ENCODE data around the gene PRRX2.

The PRRX2 gene

DNA sequence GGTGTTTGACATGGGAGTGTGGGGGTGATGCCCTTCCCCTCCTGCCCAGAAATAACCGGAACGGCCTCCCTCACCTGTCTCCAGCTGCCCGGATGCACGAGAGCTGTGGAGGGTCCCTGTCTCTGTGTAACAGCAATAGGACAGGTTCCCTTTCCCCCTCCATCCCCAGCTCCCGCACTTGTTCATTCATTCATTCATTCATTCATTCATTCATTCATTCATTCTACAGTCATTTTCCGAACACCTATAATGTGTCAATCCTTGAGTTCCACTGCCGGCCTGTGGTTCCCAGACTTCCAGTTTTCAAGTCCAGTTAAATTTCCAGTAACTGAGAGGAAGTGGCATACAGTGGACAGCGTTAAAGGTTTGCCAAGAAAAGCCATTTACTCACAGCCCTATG, 7.3 kb downstream of the PRRX2 start:
- in situ Hi-C loops (cut with MboI; ENCODE audit: low pct_unique_long_range_greater_than_20kb, low sequenced_read_pairs): no loop called here

DNA sequence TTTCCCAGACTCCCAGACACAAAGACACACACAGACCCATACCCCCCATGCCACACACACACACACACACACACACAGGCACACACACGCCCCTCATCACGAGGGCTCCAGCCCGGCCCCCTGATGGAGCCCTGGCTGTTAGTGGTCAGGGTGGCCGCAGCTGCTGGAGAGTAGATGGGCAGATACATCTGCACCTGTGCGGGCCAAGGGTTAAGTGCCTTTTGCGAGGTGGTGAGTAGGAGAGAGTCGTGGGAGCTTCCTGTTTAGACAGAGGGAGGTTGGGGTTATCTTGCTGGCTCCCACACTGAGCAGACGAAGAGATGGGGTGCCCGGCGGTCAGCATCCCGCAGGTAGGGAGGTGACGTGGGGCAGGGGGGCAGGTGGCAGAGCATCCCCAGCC, 8.2 kb downstream of the PRRX2 start:
- in situ Hi-C loops (cut with MboI; ENCODE audit: low pct_unique_long_range_greater_than_20kb, low sequenced_read_pairs): no loop called here
- no peak for DNase-seq

More for the DNA sequence above, 7.3 kb downstream of the PRRX2 start:
- no peak for DNase-seq

- DNase-seq: no peak
- in situ Hi-C loops (cut with MboI; ENCODE audit: low pct_unique_long_range_greater_than_20kb, low sequenced_read_pairs): no loop called here
Measured at GRCh38 chr9:129674229-129674628, 8.8 kb downstream of the PRRX2 start.

GRCh38 chr9:129675620-129676019, 10.2 kb downstream of the PRRX2 start:
- in situ Hi-C loops (cut with MboI; ENCODE audit: low pct_unique_long_range_greater_than_20kb, low sequenced_read_pairs): no loop called here
- DNase-seq: no peak

- in situ Hi-C loops (cut with MboI; ENCODE audit: low pct_unique_long_range_greater_than_20kb, low sequenced_read_pairs): no loop called here
Measured at GRCh38 chr9:129676287-129676686, 10.8 kb downstream of the PRRX2 start.

DNA sequence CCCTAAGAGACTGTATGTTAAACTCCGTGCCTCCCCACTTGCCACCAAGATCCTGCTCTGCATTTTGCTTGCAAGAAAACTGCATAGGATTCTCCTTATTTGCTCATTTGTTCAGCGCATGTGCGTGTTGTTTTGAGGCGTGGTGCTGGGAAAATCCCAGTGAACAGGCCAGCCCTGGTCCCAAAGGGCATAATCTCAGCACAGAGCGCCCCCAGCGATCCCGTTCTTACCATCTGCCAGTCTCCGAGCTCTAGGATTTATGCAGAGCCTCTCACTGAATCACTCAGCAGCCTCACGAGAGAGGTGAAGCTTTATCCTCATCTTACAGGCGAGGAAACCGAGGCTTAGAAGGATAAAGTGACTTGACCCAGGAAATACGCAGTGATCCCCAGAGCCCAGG, 11.5 kb downstream of the PRRX2 start:
- in situ Hi-C loops (cut with MboI; ENCODE audit: low pct_unique_long_range_greater_than_20kb, low sequenced_read_pairs): no loop called here
- no peak for DNase-seq

More at GRCh38 chr9:129676287-129676686, 10.8 kb downstream of the PRRX2 start:
- DNase-seq: no peak

DNA sequence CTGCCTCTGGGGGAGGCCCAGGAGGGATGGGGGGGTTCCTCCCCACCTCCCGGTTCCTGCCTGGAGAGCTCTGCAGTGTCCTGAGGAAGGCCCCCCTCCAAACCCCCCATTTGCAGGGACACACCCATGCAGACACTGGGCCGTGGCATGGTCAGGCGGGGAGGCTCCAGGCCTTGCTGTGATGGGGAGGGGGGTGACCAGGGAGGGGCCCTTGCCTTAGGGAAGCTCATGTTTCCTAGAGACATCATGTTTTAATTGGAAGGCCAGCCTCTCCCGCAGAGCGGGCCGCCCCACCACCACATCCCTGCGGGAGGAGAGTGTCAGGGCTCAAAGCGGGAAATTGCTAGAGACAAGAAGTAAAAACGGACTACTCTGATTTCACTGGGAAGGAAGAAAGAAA, 12.0 kb downstream of the PRRX2 start:
- DNase-seq: no peak
- in situ Hi-C loops (cut with MboI; ENCODE audit: low pct_unique_long_range_greater_than_20kb, low sequenced_read_pairs): no loop called here

- no peak for DNase-seq
- in situ Hi-C loops (cut with MboI; ENCODE audit: low pct_unique_long_range_greater_than_20kb, low sequenced_read_pairs): no loop called here
Measured at GRCh38 chr9:129678844-129679243, 13.4 kb downstream of the PRRX2 start.

GRCh38 chr9:129679537-129679936, 14.1 kb downstream of the PRRX2 start:
- in situ Hi-C loops (cut with MboI; ENCODE audit: low pct_unique_long_range_greater_than_20kb, low sequenced_read_pairs): no loop called here
- no peak for DNase-seq

- no peak for DNase-seq
- in situ Hi-C loops (cut with MboI; ENCODE audit: low pct_unique_long_range_greater_than_20kb, low sequenced_read_pairs): no loop called here
Measured at GRCh38 chr9:129681924-129682323, 16.5 kb downstream of the PRRX2 start.

DNA sequence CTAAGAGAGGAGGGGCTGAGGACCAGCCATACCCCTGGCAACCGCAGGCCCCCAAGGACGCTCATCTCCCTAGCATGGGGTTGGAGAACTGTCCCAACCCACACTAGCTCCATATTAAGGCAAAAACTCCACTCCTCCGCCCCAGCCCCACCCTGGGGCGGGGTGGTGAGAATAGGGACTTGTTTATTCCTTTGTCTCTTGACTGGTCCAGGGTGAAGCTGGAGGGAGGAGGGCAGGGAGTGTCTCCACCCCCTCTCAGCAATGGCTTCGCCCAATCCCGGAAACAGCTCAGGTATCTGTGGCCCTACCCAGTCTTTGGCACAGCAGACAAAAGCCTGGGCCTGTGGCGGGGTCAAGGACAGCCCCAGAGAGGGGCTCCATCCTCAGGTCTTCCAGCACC, 16.9 kb downstream of the PRRX2 start:
- in situ Hi-C loops (cut with MboI; ENCODE audit: low pct_unique_long_range_greater_than_20kb, low sequenced_read_pairs): no loop called here
- DNase-seq: no peak

DNA sequence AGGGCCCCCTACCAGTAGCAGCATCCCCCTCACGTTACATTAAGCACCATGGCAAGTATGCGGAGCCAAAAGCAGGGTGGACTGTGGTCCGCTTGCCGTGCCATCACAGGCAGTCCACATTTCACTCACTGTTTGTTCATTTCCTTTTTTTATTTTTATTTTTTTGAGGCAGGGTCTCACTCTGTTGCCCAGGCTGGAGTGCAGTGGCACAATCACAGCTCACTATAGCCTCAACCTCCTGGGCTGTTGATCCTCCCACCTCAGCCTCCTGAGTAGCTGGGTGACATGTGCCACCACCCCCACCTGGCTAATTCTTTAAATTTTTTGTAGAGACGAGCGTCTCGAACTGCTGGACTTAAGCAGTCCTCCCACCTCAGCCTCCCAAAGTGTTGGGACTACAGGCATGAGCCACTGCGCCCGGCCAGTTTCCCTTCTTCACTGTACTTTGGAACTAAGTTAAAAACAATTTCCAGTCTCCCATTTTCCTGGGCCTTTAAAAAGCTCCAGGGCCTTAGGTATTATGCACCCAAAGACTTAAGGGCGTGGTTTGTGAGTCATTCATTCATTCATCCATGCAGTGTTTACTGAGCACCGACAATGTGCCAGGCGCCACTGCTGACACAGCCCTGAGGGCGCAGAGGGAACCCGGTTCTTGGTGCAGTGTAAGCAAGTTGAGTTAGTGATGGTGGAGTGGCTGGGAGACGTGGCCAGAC, 19.9 kb downstream of the PRRX2 start:
- in situ Hi-C loops (cut with MboI; ENCODE audit: low pct_unique_long_range_greater_than_20kb, low sequenced_read_pairs): no loop called here
- no peak for DNase-seq

- in situ Hi-C loops (cut with MboI; ENCODE audit: low pct_unique_long_range_greater_than_20kb, low sequenced_read_pairs): no loop called here
- DNase-seq: no peak
Measured at GRCh38 chr9:129685933-129686259, 20.4 kb downstream of the PRRX2 start.

GRCh38 chr9:129686736-129687135, 21.3 kb downstream of the PRRX2 start:
- in situ Hi-C loops (cut with MboI; ENCODE audit: low pct_unique_long_range_greater_than_20kb, low sequenced_read_pairs): no loop called here
- no peak for DNase-seq

GRCh38 chr9:129687391-129687790, 21.9 kb downstream of the PRRX2 start:
- DNase-seq: no peak
- in situ Hi-C loops (cut with MboI; ENCODE audit: low pct_unique_long_range_greater_than_20kb, low sequenced_read_pairs): no loop called here

GRCh38 chr9:129688285-129689043, 23.0 kb downstream of the PRRX2 start:
- in situ Hi-C loops (cut with MboI; ENCODE audit: low pct_unique_long_range_greater_than_20kb, low sequenced_read_pairs): no loop called here
- no peak for DNase-seq

DNA sequence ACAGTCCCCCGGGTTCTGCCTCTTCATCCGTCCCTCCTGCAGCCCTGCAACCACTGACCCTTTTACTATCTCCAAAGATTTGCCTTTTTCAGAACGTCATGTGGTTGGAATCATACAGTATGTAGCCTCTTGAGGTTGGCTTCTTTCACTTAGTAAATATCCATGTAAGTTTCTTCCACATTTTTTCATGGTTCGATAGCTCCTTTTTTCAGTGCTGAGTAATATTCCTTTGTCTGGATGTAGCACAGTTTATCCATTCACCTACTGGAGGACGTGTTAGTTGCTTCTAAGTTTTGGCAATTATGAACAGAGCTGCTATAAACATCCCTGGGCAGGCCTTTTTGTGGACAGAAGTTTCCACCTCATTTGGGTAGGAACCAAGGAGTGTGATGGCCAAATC, 27.1 kb downstream of the PRRX2 start:
- in situ Hi-C loops (cut with MboI; ENCODE audit: low pct_unique_long_range_greater_than_20kb, low sequenced_read_pairs): no loop called here
- DNase-seq: no peak

GRCh38 chr9:129693741-129694140, 28.3 kb downstream of the PRRX2 start:
- in situ Hi-C loops (cut with MboI; ENCODE audit: low pct_unique_long_range_greater_than_20kb, low sequenced_read_pairs): no loop called here
- no peak for DNase-seq

GRCh38 chr9:129694243-129694646, 28.8 kb downstream of the PRRX2 start:
- DNase-seq: no peak
- in situ Hi-C loops (cut with MboI; ENCODE audit: low pct_unique_long_range_greater_than_20kb, low sequenced_read_pairs): no loop called here

DNA sequence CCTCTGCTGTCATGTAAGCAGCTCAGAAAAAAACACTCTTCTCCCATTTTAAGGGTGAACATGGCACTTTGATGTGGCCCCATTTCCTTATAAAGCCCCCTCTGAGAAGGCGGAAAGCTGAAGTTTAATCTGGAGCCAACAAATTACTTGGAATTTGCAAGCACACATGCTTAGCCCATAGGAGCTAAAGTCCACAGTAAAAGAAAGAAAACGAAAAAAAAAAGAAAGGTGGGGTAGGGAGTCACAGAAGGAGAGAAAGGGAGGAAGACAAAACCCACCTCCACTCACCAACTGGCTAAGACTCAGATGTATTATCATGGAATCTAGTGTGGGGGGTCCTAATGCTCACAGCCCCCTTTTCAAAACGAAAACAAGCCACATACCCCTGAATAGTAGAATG, 30.4 kb downstream of the PRRX2 start:
- in situ Hi-C loops (cut with MboI; ENCODE audit: low pct_unique_long_range_greater_than_20kb, low sequenced_read_pairs): no loop called here
- DNase-seq: no peak
